ENCODE measurements around the gene ELF5.

The ELF5 gene

DNA sequence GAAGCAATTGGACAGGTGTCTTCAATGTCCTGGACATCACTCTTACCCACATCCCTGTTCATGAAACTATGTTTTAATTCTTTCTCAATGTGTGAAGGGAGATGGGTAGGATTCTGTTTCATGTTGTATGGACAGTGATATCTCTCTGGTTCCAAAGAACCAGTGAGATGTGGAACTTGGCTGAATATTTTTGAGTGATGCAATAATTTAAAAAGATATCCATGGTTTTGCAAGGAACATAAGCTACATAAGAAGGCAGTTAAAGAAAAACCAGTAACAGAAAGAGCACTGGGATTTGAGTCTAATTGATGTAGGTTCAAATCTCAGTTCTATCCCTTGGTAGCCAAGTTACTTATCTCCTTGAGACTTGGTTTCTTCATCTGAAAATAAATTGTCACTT is 7.7 kb upstream of the ELF5 start:
- no peak for DNase-seq (ENCODE audit: low spot score)

DNA sequence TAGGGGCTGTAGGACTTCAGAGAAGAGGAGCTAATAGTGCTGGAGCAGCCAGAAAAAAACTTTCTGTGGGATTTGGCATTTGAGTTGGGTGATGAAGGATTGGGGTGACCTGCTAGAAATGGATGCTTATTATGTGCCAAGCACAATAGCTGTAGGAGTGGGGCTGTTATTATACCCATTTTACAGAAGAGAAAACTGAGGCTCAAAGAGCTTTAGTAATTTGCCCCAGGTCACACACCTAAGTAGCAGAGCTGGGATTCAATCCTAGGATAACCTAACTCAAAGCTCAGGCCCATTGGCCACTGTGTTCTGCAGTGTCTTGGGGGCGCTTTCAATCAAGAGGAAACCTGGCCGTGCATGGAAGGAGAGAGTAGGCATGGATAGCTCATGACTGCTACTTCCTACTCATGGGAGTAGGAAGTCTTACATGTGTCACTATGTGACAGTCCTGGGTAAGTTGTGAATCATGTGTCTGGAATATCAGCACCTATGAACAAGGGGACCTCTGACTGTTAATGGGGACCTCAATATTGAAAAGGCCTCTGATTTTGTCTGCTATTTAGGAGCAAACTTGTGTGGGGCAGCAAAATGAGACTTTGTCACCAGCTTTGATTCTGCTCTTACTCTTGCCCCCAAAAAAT is 6.1 kb upstream of the ELF5 start:
- DNase-seq (ENCODE audit: low spot score): no peak

DNA sequence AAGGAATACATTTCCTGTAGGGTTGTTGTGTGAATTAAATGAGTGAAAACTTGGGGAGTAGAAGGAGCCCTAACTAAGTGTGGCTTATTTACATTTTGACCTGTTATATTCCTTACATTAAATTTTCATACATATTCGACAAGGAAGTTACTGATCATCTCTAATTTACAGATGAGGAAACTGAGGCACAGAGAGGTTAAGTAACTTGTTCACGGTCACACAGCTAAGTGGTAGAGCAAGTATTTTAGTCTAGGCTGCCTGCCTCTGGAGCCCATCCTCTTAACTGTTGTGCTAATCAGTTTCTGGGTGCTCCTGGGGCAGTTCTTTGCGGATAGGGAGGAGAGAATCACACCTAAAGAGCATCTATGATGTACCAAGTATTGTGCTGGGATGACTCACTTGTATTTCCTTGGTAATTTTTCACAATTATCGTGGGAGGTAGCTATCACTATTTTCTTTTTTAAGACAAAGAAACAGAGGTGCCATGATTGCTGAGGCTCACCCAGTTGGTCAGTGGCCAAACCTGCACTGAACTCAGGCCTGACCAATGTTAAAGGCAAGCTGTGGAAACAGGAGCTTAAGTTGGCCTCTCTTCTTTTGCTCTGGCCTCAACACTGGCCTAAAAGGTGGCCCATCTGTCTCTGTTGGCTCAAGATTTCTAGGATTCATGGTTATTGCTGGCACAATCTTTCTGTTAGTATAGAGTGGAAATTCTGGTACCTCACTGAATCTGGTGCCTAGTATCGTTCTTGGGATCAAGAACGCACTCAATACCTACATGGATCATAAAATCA is 2.9 kb upstream of the ELF5 start:
- DNase-seq (ENCODE audit: low spot score): no peak

DNA sequence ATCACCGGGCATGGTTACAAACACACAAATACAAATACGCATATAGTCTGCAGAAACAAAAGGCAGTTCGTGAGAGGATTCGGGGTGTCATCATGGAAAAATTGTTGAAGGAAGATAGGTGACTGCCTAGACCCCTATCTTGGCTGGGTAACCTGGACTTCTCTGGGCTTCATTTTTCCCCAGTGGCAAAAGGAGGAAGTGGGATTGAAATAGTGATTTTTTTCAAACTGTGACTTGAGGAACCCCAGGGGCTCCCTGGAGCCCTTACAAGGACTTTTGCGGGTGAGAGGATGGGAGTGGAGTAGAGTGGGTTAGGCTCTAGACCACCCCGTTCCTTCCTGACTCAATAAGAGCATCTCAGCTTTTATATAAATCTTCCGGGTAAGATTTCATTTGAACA is 1.0 kb upstream of the ELF5 start:
- no peak for DNase-seq (ENCODE audit: low spot score)

DNA sequence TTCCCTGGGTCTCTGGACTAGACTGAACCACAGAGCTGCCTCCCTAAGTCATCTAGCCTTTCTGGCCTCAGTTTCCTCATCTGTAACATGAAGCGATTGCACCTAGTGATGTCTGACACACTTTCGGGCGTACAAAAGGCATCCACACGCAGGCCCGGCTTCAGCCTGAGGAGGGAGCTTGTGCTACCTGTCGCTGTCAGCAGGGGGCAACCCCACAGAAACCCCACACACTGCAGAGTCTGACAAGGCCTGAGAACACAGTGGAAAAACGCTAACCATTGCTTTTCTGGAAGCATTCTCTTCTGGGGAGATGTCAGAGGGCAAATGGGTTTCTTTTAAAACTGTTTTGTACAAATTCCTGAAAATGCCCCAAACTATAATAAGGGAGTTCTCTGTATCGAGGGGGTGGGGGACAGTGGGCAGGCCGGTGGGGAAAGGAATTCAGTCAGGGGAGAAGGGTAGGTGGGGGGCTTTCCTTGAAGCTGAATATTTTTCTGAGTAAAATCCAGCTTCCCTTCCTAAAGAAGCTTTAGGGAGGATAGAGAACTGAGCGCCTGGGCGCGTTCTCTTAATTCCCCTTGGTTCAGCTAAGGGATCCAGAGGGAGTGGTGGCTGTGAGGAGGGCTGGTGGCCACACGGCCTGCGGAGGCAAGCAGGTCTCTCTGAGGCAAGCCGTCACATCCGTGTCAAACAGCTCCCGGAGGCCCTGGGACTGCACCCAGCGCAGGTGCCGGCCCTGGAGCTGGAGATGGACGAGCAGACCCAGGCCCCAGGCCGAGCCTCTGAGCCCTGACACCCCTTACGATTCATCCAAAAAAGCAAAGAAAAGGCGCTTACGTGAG is 533 bp downstream of the ELF5 start:
- peak; percentile 67 for DNase-seq (ENCODE audit: low spot score)

DNA sequence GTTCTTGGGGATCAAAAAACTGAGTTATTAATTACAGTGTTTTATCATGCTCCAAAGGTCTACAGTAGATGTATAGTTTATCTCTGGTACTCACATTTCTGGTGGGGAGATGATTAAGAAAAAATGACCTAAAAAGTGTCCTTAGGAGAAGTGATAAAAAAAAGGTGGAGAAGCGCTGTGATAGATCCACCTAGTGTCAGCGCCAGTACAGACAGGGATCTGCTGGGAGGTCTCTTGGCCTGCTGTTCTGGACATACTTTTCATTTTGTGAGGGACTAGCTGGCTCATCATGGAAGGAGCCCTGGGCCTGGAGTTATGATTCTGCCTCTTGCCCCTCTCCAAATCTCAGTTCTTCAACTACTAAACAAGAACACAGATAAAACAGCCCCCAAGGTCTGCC is 2.9 kb downstream of the ELF5 start:
- no peak for DNase-seq (ENCODE audit: low spot score)

DNA sequence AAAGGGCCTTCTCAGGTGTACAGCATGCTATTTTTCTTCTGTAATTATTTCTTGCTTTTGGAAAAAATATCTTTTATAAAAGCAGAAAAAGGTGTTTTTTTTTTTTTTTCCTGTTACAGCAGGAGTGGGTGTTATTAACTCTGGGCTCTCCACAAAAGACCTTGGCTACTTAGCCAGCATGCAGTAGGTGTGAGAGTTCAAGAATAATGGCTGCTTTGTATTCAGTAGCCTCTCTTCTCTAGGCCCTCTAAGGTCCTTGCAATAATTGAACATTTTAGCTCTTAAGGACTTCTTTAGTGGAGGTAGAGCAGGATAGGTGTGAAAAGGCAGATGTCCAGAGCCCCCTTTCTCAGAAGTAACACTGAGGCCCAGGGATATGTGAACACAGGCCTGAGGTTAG is 3.4 kb downstream of the ELF5 start:
- DNase-seq (ENCODE audit: low spot score): no peak

DNA sequence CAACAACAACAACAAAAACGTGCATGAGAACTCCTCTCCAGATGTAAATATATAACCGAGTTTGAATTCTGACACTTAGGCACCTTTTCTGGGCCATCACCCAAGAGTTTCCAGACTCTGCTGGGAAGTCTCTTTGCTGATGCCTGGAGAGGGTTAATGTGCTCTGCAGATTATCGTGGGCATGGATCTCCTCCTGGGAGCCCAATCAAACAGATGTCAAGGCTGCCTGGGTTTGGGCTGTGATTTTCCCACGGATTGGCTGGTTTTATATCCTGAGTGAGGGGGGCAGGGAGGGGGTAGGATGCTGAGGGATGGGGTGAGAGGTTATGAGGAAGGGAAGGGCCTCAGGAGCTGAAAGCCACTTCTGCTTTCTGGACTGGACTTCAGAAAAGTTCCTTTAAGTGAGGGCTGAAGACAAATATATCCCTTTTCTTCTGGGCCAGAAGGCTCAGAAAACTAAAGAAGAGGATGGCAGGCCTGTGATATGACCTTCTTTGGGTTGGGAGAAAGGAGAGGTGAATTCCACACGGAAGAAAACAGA is 4.2 kb downstream of the ELF5 start:
- DNase-seq (ENCODE audit: low spot score): peak; percentile 40

DNA sequence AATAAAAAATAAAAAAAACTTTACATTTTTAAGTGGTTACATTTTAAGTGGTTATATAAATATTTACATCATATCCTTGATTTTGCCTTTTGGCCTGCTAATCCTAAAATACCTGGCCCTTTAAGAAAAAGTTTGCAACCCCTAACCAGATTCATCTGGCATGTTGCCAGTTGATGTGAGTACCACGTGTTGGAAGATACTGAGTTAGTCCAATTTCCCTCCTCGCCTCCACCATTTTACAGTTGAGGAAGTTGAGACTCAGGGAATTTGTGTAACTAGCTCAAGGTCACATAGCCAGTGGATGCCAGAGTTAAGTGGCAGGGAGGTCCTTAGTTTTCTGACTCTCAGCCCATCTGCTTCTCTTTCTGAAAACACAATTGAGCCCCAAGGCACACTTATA is 5.1 kb downstream of the ELF5 start:
- DNase-seq (ENCODE audit: low spot score): no peak

DNA sequence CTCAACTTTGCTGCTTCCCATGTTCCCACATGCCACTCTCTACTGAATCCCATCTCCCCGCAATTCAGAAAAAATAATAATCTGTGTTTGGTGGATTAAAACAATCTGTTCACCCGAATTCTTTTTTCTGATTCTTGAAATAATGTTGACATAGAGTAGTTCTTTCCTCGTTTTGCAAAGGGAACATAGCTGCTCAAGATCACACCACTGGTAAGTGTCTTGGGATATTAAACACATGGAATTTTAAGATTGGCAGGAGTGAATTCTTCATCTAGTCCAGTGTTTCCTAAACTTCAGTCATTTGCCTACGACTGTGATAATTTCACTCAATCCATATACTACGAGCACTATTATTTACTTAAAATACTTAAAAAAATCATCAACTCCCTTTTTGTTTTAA is 6.0 kb downstream of the ELF5 start:
- DNase-seq (ENCODE audit: low spot score): no peak

DNA sequence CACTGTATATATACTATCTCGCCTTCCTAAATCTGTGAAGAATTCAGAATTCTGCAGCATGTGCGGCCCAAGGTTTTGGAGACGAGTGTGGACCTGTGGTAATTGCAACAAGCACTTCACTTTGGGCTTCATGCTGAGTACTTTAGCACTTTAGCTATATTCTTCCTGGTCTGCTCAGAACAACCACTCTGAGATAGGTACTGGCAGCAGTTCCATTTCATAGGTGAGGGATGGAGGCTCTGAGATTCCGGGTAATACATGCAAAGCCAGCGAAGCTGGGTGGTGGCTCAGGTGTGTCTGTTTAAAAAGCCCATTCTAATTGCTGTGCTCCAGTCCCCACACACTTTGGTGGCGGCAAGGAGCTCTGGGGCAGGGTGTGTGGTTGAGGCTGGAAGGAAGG is 6.4 kb downstream of the ELF5 start:
- DNase-seq (ENCODE audit: low spot score): no peak

DNA sequence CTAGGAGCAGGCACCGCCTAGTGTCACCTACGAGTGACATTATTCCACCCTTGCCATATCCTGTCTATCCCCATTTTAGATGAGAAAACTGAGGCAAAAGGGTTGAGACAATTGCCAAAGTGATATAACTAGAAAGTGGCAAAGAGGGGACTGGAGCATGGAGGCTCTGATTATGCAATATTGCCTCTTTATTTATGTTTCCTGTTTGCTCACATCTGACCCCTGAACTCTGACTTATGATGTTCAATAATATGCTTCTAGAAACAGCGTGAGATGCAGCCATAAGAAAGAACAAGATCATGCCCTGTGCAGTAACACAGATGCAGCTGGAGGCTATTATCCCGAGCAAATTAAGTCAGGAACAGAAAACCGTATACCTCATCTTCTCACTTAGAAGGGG is 7.7 kb downstream of the ELF5 start:
- no peak for DNase-seq (ENCODE audit: low spot score)

DNA sequence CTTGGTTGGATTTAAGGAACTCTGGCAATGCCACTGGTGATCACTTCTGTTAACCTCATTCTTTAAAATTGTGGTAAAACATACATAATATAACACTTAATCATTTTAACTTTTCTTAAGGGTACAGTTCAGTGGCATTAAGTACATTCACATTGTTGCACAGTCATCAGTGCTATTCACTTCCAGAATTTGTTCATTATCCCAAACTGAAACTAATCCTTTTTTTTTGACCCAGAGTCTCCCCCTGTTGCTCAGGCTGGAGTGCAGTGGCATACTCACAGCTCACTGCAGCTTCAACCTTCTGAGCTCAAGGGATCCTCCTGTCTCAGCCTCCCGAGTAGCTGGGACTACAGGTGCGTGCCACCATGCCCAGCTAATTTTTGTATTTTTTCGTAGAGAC is 10.6 kb downstream of the ELF5 start:
- DNase-seq (ENCODE audit: low spot score): no peak

DNA sequence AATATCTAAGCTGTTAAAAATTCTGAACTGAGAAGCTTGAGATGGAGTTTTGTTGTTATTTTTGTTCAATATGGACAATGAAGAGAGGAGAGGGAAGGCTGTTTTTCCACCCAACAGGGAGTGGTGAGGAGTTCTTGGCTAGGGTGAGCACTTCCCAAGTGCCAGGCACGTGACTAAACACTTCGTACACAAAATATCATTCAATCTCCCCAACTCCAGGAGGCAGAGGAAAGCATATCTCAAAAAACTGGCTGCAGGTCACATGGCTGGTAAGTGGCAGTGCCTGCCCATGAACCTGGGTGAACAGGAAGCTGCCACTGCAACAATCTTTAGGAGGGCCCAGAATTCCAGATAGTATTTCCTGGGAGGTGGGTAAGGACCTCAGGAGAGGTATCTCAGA is 11.6 kb downstream of the ELF5 start:
- no peak for DNase-seq (ENCODE audit: low spot score)

DNA sequence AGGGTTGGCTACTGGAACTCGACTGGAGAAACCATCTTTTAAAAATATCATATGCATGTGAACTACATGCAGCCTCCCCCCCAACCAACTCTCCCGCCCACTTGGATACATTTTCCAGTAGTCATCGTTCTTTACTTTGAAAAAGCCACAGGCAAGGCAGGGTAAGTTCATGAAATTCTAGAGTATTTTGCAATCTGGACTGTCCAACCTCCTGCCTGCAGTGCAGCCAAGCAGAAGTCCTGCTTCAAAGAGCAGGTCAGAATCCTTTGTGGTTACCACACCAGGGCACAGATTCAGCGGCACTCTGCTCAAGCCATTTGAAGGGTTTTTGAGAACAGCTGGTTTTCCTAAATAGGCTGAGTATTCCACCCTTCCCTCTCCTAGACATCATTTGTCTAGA is 12.1 kb downstream of the ELF5 start:
- DNase-seq (ENCODE audit: low spot score): no peak

DNA sequence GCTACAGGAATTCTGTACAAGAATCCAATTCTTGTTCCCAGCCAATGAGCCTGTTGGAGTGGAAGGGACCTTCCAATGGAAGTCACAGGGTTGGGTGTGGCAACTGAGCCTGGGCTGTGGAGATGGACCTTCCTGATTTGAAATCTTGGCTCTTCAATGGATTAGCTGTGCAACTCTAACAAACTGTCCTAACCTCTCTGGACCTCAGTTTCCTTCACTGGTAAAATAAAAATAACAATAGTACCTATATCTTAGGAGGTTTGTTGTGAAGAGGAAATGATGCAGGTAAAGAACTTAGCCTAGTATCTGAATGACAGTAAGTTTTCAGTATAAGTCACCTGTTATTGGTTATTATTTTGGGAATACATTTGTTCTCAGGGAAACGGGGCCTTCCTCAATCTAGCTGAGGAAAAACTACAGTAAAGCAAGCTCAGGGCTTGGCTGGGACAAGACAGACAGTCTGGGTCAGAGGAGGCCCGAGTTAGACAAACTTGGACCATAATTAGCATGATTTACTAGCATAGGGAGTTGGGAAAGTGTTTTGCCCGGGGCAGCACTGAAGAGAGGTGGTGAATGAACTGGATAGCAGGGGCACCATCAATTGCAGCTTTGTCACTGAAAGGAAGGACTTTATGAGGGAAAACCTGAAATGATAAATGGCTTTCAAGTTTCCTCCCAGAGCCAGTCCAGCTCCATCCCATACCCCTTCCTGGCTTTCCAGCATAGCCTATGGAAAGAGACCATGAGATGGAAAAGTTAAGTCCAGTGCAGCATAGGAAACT is 13.7 kb downstream of the ELF5 start:
- no peak for DNase-seq (ENCODE audit: low spot score)

DNA sequence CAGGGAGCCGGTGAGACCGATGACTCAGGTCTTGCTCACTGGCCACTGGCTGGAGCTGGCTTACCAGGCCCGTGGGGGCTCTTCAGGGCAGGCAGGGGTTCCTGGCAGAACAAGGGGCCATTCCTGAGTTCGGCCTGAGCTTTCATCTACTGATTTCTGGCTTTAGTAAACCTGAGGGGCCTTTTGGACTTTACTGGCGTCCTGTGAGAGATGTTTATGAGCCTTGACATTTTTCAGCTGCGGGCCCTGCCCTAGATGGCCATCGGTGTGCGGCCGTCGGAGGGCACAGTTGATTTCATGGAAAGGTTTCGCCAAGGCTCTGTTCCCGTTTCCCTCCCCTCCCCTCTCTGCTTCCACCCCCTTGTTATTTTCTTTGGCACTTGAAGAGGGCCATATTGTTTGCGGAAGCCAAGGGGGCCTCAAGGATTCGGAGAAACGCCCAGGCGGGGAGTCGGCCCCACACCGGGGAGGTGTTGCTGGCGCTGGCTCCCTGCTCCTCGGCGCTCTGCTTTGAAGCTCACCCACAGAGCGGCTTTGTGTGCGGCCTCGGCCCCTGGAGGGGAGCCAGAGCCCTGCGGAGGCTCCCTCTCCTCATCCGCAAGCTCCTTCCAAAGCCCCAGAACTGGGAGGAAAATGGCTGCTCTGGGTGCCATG is 17.7 kb downstream of the ELF5 start:
- no peak for DNase-seq (ENCODE audit: low spot score)

DNA sequence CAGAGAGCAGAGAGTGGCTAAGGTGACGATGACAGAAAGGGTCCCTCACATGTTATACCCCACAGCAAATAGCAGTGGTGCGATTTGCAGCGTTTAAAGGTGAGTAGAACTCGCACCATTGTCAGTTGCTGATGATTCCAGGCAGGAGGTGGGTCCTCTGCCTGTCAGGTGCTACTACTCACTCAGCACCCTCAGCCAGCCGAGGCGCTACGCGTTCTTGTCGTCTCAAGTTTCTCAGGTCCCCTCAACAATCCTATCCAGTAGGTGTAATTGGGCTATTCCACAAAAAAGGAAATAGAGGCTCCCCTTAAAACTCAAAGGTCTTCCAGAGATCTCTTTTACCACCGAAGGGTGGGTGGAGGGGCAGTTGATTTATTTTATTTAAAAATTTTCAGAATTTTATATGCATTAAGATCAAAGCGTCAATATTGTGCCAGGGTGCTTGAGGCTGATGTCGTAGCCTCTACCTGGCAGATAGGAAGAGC is 18.3 kb downstream of the ELF5 start:
- DNase-seq (ENCODE audit: low spot score): no peak

DNA sequence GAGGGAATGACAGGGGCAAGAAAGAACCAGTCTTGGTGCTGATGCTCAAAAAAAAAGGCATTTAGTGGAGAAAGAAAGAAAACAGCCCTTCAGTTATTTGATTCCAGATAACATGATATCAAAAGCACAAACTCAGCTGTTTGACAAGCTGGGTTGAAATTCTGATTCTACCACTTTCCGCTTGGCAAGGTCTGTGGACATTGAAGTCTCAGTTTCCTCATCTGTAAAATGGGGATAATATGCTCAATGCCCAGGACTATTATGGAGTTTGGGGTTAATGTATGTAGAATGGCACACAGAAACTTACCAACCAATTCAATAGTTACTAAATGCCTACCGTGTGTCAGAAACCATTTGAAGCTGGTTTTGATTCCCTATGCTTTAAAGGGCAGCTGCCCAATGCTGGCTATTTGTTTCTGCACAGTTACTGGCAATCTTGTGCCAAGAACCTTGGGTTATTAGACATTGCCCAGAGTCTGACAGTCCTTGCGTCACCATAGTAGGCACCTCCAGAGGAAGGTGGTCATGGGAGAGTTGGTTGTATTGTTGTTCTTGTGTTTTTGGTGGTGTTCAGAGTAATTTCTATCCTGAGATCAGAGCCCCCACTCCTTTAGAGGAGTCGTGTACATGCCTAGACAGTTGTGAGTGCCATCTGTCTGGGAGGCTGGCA is 19.5 kb downstream of the ELF5 start:
- no peak for DNase-seq (ENCODE audit: low spot score)

DNA sequence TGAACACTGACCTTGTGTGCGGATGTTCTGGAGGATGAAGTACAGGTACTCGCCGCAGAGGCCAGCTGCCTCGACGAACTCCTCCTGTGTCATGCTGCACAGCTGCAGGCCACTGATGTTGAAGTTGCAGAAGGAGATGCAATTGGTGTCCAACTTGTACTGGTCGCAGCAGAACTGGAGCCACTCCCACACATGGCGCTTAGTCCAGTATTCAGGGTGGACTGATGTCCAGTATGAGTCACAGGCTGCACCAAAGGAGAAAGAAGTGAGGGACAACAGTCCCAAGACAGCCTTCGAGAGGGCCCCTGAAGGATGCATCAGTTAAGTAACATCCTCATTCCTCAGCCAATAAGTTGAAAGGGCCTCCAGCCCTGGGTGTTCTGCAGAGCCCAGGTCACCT is 20.1 kb downstream of the ELF5 start:
- DNase-seq (ENCODE audit: low spot score): no peak
